H1 (cell line): ENCODE results near the gene DNAJC11. TPM values are rescaled to one million over a fixed set of nuclear protein-coding genes. Genes with fewer than 3 reads are reported as not detected.

Source experiments
- CREB1 ChIP-seq: IDR thresholded peaks from 2 replicates; pipeline ENCODE4 v1.6.1; 2012; ENCODE audit warnings: inconsistent platforms
- HDAC6 ChIP-seq: IDR thresholded peaks from one replicate; pipeline ENCODE4 v1.7.1; 2012; ENCODE audit warnings: low read depth, mild to moderate bottlenecking, inconsistent platforms, low read length, moderate library complexity
- POU5F1 ChIP-seq: IDR thresholded peaks from 2 replicates; pipeline ENCODE4 v1.6.1; 2011; ENCODE audit warnings: low read depth, mild to moderate bottlenecking, low read length, moderate library complexity
- RAD21 ChIP-seq, 2 experiments: IDR thresholded peaks in 1 of 2; conservative IDR thresholded peaks in 1 of 2; 2 replicates each; pipeline ENCODE4 v1.6.1; 2011; ENCODE audit warnings: low read depth in 2 of 2, low read length in 2 of 2, improper control_type of control experiment in 1 of 2, inconsistent platforms in 1 of 2, mild to moderate bottlenecking in 1 of 2, moderate library complexity in 1 of 2
- RBBP5 ChIP-seq: IDR thresholded peaks from 2 replicates; pipeline ENCODE4 v1.7.1; 2012; ENCODE audit warnings: low read depth, mild to moderate bottlenecking, inconsistent platforms, low read length, moderate library complexity, borderline replicate concordance
- SIN3A ChIP-seq, 2 experiments: IDR thresholded peaks in 1 of 2; conservative IDR thresholded peaks in 1 of 2; 2 replicates each; pipeline ENCODE4 v1.6.1; 2011 to 2012; ENCODE audit warnings: low read length in 2 of 2, improper control_type of control experiment in 1 of 2, low read depth in 1 of 2, mild to moderate bottlenecking in 1 of 2
- polyA plus RNA-seq, 7 experiments: library from polyadenylated mRNA; depleted of rRNA in 3 of 7; stranded (reverse) in 5 of 7; unstranded in 2 of 7; fragments of >200 nt in 5 of 7; fragments of 200-250 nt in 2 of 7; gene quantifications; 1 replicate in 5 of 7; 2 replicates in 1 of 7; 4 replicates in 1 of 7; pipeline versions ENCODE4 v1.2.1 to v1.2.3, GENCODE V29; 2011 to 2013; ENCODE audit warnings: missing spikeins in 2 of 7, mixed read lengths in 2 of 7
- total RNA-seq: library from RNA; stranded (reverse); fragmentation: NEBNext Ultra II Directional; extraction: Animal tissue kit (Norgen Biotek cat#: 25700); gene quantifications from 2 replicates; pipeline ENCODE4 v1.2.1, GENCODE V29; 2021
- TF ChIP-seq, protein P1 (sequence below): IDR thresholded peaks from 2 replicates; pipeline ENCODE4 v1.6.1; 2011; ENCODE audit warnings: low read depth, mild to moderate bottlenecking, low read length; ENCODE audit not compliant: insufficient read depth

DNAJC11 gene
- total and polyA plus RNA-seq, 2 of the 8 experiments (the other 6 are each of a cell fraction or from before 2014, with no cell fraction given): 43.9 to 90.9 TPM

DNA sequence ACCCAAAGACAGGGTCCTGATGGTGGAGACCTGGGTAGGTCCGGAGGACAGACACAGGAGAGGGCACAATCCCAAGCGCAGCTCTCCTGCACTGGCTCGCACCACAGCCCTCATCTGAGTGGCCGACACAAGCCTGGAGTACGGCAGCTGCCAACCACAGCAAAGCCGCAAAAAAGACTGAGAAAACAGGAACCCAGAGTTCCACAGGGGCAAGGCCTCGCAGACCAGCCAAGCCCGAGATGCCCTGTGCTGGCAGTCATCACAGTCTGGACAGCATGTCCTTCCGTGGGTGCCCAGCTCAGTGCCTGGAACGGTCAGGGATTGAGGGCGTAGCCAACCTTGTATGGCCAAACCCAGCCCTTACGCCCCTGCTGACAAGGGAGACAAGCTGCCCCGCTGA lies 110.4 kb downstream of the DNAJC11 start (continued):
- TF ChIP-seq RBBP5: no peak
- no peak for TF ChIP-seq HDAC6
- no peak for TF ChIP-seq SIN3A (conservative IDR thresholded peaks at IDR 0.05 in 1 of 2, IDR thresholded peaks at IDR 0.05 in 1 of 2; ENCODE audit: low read depth in 1 of 2, low read length in 2 of 2)
- TF ChIP-seq, protein P1, sequence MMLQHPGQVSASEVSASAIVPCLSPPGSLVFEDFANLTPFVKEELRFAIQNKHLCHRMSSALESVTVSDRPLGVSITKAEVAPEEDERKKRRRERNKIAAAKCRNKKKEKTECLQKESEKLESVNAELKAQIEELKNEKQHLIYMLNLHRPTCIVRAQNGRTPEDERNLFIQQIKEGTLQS: no peak
- TF ChIP-seq RAD21 (IDR thresholded peaks at IDR 0.05 in 1 of 2, conservative IDR thresholded peaks at IDR 0.05 in 1 of 2; ENCODE audit: low read depth in 2 of 2, low read length in 2 of 2): no peak
- TF ChIP-seq POU5F1: no peak
- no peak for TF ChIP-seq CREB1
